GM19372 (cell line): ENCODE measurements around the gene ELN.
"Not testable (repeated sequence)": the region's sequence is repeated elsewhere in the genome, so short reads cannot be mapped to it uniquely, and the experiment has no call there.

Experiments used
- ATAC-seq: cut with Tn5 transposase; IDR thresholded peaks from one replicate; pipeline ENCODE4 v1.9.1; 2021; ENCODE audit warnings: mild to moderate bottlenecking, low read depth, moderate library complexity; ENCODE audit not compliant: unreplicated experiment

The ELN gene

GRCh38 chr7:74040101-74040790 is 12.3 kb downstream of the ELN start:
- no peak for ATAC-seq

GRCh38 chr7:74040791-74041520 is 13.0 kb downstream of the ELN start:
- ATAC-seq = no peak

GRCh38 chr7:74042746-74043522 is 15.0 kb downstream of the ELN start:
- no peak for ATAC-seq

- no peak for ATAC-seq
These were observed 15.6 kb downstream of the ELN start for GRCh38 chr7:74043523-74043951.

GRCh38 chr7:74044366-74045350 is 16.7 kb downstream of the ELN start:
- no peak for ATAC-seq

GRCh38 chr7:74046581-74046980 is 18.6 kb downstream of the ELN start:
- ATAC-seq = not testable (repeated sequence)

- ATAC-seq = no peak
These were observed 19.9 kb downstream of the ELN start for GRCh38 chr7:74047804-74048380.

- ATAC-seq = no peak
These were observed 21.1 kb downstream of the ELN start for GRCh38 chr7:74048999-74049599.

- ATAC-seq = no peak
These were observed 22.2 kb downstream of the ELN start for GRCh38 chr7:74049997-74050798.

- ATAC-seq = no peak
These were observed 23.2 kb downstream of the ELN start for GRCh38 chr7:74051193-74051592.

- no peak for ATAC-seq
These were observed 23.8 kb downstream of the ELN start for GRCh38 chr7:74051629-74052410.

- ATAC-seq = no peak
These were observed 24.7 kb downstream of the ELN start for GRCh38 chr7:74052628-74053027.

- no peak for ATAC-seq
These were observed 25.7 kb downstream of the ELN start for GRCh38 chr7:74053589-74054186.

- ATAC-seq = no peak
These were observed 28.3 kb downstream of the ELN start for GRCh38 chr7:74056096-74056915.

- no peak for ATAC-seq
These were observed 29.4 kb downstream of the ELN start for GRCh38 chr7:74057216-74057925.

- no peak for ATAC-seq
These were observed 30.0 kb downstream of the ELN start for GRCh38 chr7:74057987-74058386.
